HepG2 (cell line): ENCODE results near the gene METTL26. TPM values are rescaled to one million over a fixed set of nuclear protein-coding genes. Genes with fewer than 3 reads are reported as not detected.

Experiments
- CREM ChIP-seq, 2 experiments: sonication (generic) in 1 of 2; formaldehyde crosslinking in 1 of 2; IDR thresholded peaks; 2 replicates each; pipeline versions ENCODE4 v1.4.0 to v1.6.1; 2016 to 2020; ENCODE audit warnings: antibody characterized with exemption in 1 of 2, mild to moderate bottlenecking in 1 of 2, missing genetic modification reagents in 1 of 2
- KDM5B ChIP-seq: sonication (generic); formaldehyde crosslinking; IDR thresholded peaks from 2 replicates; pipeline ENCODE4 v1.4.0; 2020; ENCODE audit warnings: missing genetic modification reagents, mild to moderate bottlenecking, borderline replicate concordance
- KLF9 ChIP-seq: IDR thresholded peaks from 2 replicates; pipeline ENCODE4 v1.6.1; 2016; ENCODE audit warnings: low read depth
- MATR3 ChIP-seq: sonication (generic); formaldehyde crosslinking; IDR thresholded peaks from 2 replicates; pipeline ENCODE4 v1.4.0; 2020; ENCODE audit warnings: missing genetic modification reagents
- MAZ ChIP-seq, 2 experiments: sonication (generic) in 1 of 2; formaldehyde crosslinking in 1 of 2; IDR thresholded peaks; 2 replicates each; pipeline versions ENCODE4 v1.5.0 to v1.6.1; 2012 to 2020; ENCODE audit warnings: low read depth in 2 of 2, mild to moderate bottlenecking in 2 of 2, borderline replicate concordance in 1 of 2, improper control_type of control experiment in 1 of 2, low read length in 1 of 2, missing genetic modification reagents in 1 of 2, moderate library complexity in 1 of 2
- MXD4 ChIP-seq: IDR thresholded peaks from 2 replicates; pipeline ENCODE4 v1.6.1; 2016; ENCODE audit warnings: mild to moderate bottlenecking, missing biosample characterization, missing genetic modification reagents
- MYNN ChIP-seq: sonication (generic); formaldehyde crosslinking; IDR thresholded peaks from 2 replicates; pipeline ENCODE4 v1.4.0; 2020; ENCODE audit warnings: mild to moderate bottlenecking, low read depth, missing genetic modification reagents
- NAIF1 ChIP-seq: sonication (generic); formaldehyde crosslinking; IDR thresholded peaks from 2 replicates; pipeline ENCODE4 v1.5.0; 2020; ENCODE audit warnings: mild to moderate bottlenecking, missing genetic modification reagents, borderline replicate concordance
- NONO ChIP-seq, 2 experiments: fragments of 450-650 bp in 1 of 2; sonication (generic) in 1 of 2; formaldehyde crosslinking in 1 of 2; IDR thresholded peaks in 1 of 2; conservative IDR thresholded peaks in 1 of 2; 2 replicates each; pipeline versions ENCODE4 v1.6.1 to v1.8.0; 2017 to 2022; ENCODE audit warnings: mild to moderate bottlenecking in 1 of 2, missing genetic modification reagents in 1 of 2, moderate library complexity in 1 of 2
- RCOR2 ChIP-seq: IDR thresholded peaks from 2 replicates; pipeline ENCODE4 v1.6.1; 2016; ENCODE audit warnings: missing biosample characterization, missing genetic modification reagents
- SP1 ChIP-seq, 2 experiments: fragments of 450-650 bp in 1 of 2; sonication (generic) in 1 of 2; formaldehyde crosslinking in 1 of 2; IDR thresholded peaks; 2 replicates each; pipeline versions ENCODE4 v1.4.0 to v1.6.1; 2016 to 2020; ENCODE audit warnings: missing genetic modification reagents in 1 of 2
- ZBTB34 ChIP-seq: sonication (generic); formaldehyde crosslinking; IDR thresholded peaks from 2 replicates; pipeline ENCODE4 v1.8.0; 2022; ENCODE audit warnings: mild to moderate bottlenecking, missing genetic modification reagents
- ZNF274 ChIP-seq: sonication (generic); formaldehyde crosslinking; IDR thresholded peaks from 2 replicates; pipeline ENCODE4 v1.5.1; 2020; ENCODE audit warnings: mild to moderate bottlenecking, missing genetic modification reagents
- ZNF30 ChIP-seq: sonication (generic); formaldehyde crosslinking; IDR thresholded peaks from 2 replicates; pipeline ENCODE4 v1.5.0; 2020; ENCODE audit warnings: mild to moderate bottlenecking, missing genetic modification reagents
- ZNF513 ChIP-seq: sonication (generic); formaldehyde crosslinking; conservative IDR thresholded peaks from 2 replicates; pipeline ENCODE4 v1.5.0; 2020; ENCODE audit warnings: missing genetic modification reagents
- ZNF569 ChIP-seq: sonication (generic); formaldehyde crosslinking; IDR thresholded peaks from 2 replicates; pipeline ENCODE4 v1.5.0; 2020; ENCODE audit warnings: mild to moderate bottlenecking, missing genetic modification reagents, moderate library complexity, borderline replicate concordance
- polyA plus RNA-seq, 8 experiments: library from polyadenylated mRNA; depleted of rRNA in 3 of 8; stranded (reverse) in 7 of 8; unstranded in 1 of 8; fragments of >200 nt; fragmentation: Illumina TruSeq in 4 of 8; extraction: Trizol in 4 of 8; gene quantifications; 2 replicates each; pipeline versions ENCODE4 v1.2.1 to v1.2.3, GENCODE V29; 2011 to 2016; ENCODE audit warnings: low read depth in 4 of 8, missing spikeins in 1 of 8, mixed read lengths in 1 of 8; ENCODE audit not compliant: insufficient read depth in 1 of 8
- total RNA-seq, 5 experiments: library from RNA; depleted of rRNA; stranded (reverse); fragments of >200 nt; fragmentation: Illumina TruSeq; extraction: Trizol; gene quantifications; 2 replicates each; pipeline ENCODE4 v1.2.3, GENCODE V29; 2016; ENCODE audit warnings: low read depth in 1 of 5
- TF ChIP-seq, protein P1 (sequence below), 2 experiments: sonication (generic) in 1 of 2; formaldehyde crosslinking in 1 of 2; IDR thresholded peaks; 2 replicates each; pipeline versions ENCODE4 v1.4.0 to v1.6.1; 2016 to 2020; ENCODE audit warnings: borderline replicate concordance in 1 of 2, low read depth in 1 of 2, mild to moderate bottlenecking in 1 of 2, missing genetic modification reagents in 1 of 2
- TF ChIP-seq, protein P2 (sequence below): sonication (generic); formaldehyde crosslinking; IDR thresholded peaks from 2 replicates; pipeline ENCODE4 v1.5.0; 2020; ENCODE audit warnings: missing genetic modification reagents

Gene METTL26
- total and polyA plus RNA-seq, 2 of the 13 experiments (the other 11 are each of a cell fraction or from before 2014, with no cell fraction given) = 65.5 to 70.1 TPM

DNA sequence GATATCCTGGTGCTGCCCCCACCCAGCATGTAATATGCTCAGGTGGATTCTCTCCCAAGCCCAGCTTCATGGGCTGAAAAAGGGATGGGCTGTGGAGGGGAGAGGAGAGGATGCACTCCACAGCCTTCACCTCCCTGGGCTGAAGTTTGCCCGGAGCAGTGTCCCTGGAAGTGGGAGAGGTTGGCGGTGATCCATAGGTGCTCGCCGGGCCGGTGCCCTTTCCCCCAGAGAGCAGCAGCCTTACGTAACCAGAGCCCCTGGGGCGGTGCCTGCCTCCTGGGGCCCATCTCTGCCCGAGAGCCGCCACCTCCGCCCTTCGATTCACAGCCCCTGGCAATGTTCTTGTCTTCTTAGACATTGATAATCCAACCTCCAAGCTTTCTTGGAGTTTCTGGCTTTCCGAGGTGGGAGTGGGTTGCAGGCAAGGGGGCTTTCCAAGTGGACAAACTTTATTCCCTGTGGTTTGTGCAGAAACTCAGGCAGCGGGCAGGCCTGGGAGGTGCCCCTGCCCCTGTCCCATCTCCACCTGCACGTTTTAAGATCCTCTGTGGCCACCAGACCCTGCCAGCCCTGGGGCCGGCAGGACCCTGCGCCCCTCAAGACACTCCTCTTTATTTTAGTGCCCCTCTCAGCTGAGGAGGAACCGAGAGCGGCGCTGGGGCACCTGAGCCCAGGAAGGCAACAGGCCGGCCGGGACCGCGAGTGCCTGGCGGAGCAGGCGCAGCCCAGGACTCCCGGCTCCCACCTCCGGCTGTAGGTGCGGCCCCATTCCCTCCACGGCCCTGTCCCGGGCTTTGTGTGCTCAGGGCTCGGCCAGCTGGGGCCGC is 10.0 kb upstream of the METTL26 start (continued):
- TF ChIP-seq, protein P1, sequence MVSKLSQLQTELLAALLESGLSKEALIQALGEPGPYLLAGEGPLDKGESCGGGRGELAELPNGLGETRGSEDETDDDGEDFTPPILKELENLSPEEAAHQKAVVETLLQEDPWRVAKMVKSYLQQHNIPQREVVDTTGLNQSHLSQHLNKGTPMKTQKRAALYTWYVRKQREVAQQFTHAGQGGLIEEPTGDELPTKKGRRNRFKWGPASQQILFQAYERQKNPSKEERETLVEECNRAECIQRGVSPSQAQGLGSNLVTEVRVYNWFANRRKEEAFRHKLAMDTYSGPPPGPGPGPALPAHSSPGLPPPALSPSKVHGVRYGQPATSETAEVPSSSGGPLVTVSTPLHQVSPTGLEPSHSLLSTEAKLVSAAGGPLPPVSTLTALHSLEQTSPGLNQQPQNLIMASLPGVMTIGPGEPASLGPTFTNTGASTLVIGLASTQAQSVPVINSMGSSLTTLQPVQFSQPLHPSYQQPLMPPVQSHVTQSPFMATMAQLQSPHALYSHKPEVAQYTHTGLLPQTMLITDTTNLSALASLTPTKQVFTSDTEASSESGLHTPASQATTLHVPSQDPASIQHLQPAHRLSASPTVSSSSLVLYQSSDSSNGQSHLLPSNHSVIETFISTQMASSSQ (IDR thresholded peaks at IDR 0.05; ENCODE audit: low read depth) = no peak
- TF ChIP-seq, protein P1 (CRISPR knock-in tag; IDR thresholded peaks at IDR 0.05; ENCODE audit: borderline replicate concordance) = no peak
- no peak for TF ChIP-seq MAZ (IDR thresholded peaks at IDR 0.05; ENCODE audit: borderline replicate concordance, low read depth, low read length)
- peak; percentile 75 for TF ChIP-seq MAZ (CRISPR knock-in tag; IDR thresholded peaks at IDR 0.05; ENCODE audit: low read depth)
- TF ChIP-seq KLF9 = no peak
- TF ChIP-seq ZBTB34 (CRISPR knock-in tag) = no peak
- no peak for TF ChIP-seq ZNF274
- no peak for TF ChIP-seq KDM5B (CRISPR knock-in tag)
- TF ChIP-seq RCOR2 = no peak
- TF ChIP-seq, protein P2, sequence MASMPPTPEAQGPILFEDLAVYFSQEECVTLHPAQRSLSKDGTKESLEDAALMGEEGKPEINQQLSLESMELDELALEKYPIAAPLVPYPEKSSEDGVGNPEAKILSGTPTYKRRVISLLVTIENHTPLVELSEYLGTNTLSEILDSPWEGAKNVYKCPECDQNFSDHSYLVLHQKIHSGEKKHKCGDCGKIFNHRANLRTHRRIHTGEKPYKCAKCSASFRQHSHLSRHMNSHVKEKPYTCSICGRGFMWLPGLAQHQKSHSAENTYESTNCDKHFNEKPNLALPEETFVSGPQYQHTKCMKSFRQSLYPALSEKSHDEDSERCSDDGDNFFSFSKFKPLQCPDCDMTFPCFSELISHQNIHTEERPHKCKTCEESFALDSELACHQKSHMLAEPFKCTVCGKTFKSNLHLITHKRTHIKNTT = no peak
- TF ChIP-seq MXD4 (CRISPR knock-in tag) = no peak
- no peak for TF ChIP-seq ZNF569
- no peak for TF ChIP-seq MYNN (CRISPR knock-in tag)
- no peak for TF ChIP-seq NONO (IDR thresholded peaks at IDR 0.05)
- peak; percentile 61 for TF ChIP-seq NONO (CRISPR knock-in tag; conservative IDR thresholded peaks at IDR 0.05)
- TF ChIP-seq NAIF1 = no peak
- 0 out of 2 replicates have a peak, but pooled peaks have one; percentile 26 for TF ChIP-seq CREM (IDR thresholded peaks at IDR 0.05)
- no peak for TF ChIP-seq CREM (CRISPR knock-in tag; IDR thresholded peaks at IDR 0.05)
- no peak for TF ChIP-seq SP1 (IDR thresholded peaks at IDR 0.05)
- TF ChIP-seq SP1 (CRISPR knock-in tag; IDR thresholded peaks at IDR 0.05) = no peak
- no peak for TF ChIP-seq ZNF513 (CRISPR knock-in tag)
- TF ChIP-seq ZNF30 (CRISPR knock-in tag) = no peak
- no peak for TF ChIP-seq MATR3 (CRISPR knock-in tag)
